Adrenal gland (tissue), 5 donors: ENCODE data around the gene HLCS.

ENCODE experiments used
- POLR2A ChIP-seq, 2 donors: fragments of 450-650 bp; IDR thresholded peaks; one replicate each; pipeline ENCODE4 v1.6.1; 2017; ENCODE audit warnings: antibody characterized with exemption in 2 of 2, mild to moderate bottlenecking in 2 of 2, moderate library complexity in 1 of 2
- TF ChIP-seq, protein P1 (sequence below), 6 experiments: fragments of 450-650 bp in 4 of 6; fragments of 200-600 bp in 2 of 6; sonication (generic) in 1 of 6; IDR thresholded peaks; 1 replicate in 5 of 6; 2 replicates in 1 of 6; pipeline versions ENCODE4 v1.5.1 to v1.8.0; 2016 to 2021; ENCODE audit warnings: antibody characterized with exemption in 6 of 6, mild to moderate bottlenecking in 2 of 6, moderate library complexity in 1 of 6
- donor health status: DM: no; HTN: no; CAD: no.

DNA sequence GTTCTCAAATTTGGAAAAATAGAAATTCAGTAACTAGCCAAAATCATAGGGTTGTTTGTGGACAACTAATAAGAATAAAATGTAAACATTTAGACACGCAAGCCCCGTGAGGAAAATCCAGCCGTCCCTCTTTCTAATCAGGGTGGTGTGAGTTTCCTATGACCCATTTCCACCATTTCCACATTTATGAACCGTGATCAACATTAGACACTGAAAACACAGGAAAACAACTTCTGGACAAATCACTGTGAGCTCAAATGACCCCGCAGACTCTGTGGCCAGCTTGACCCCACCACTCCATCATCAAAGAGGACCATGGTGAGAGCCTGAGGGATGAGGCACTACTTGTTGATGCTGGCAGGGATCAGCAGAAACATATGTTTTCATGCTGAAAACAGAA is 166.6 kb downstream of the HLCS start:
- TF ChIP-seq, protein P1, sequence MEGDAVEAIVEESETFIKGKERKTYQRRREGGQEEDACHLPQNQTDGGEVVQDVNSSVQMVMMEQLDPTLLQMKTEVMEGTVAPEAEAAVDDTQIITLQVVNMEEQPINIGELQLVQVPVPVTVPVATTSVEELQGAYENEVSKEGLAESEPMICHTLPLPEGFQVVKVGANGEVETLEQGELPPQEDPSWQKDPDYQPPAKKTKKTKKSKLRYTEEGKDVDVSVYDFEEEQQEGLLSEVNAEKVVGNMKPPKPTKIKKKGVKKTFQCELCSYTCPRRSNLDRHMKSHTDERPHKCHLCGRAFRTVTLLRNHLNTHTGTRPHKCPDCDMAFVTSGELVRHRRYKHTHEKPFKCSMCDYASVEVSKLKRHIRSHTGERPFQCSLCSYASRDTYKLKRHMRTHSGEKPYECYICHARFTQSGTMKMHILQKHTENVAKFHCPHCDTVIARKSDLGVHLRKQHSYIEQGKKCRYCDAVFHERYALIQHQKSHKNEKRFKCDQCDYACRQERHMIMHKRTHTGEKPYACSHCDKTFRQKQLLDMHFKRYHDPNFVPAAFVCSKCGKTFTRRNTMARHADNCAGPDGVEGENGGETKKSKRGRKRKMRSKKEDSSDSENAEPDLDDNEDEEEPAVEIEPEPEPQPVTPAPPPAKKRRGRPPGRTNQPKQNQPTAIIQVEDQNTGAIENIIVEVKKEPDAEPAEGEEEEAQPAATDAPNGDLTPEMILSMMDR (IDR thresholded peaks at IDR 0.05): no peak
- TF ChIP-seq POLR2A (IDR thresholded peaks at IDR 0.05): no peak
